ENCODE measurements around the gene GOLIM4.

GOLIM4 gene

DNA sequence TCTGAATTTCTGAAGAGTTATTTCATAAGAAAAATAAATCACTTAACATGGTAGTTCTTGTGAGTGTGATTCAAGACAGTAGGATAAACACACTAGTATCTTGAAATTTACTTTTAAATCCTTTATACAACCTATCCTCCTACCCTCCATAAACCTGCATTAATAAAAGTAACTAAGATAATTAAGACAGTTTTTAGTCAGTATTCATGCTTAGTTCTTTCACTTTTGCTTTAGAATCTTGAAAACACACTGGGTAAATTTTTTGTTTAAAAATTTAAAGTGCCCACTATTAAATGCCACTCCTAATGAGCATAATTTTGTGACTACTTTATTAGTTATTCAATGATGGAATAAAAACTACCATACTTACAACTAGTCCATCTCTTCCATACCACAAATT lies 28.8 kb downstream of the GOLIM4 start:
- ATAC-seq = no peak
- TF ChIP-seq CSDC2 (CRISPR knock-in tag; IDR thresholded peaks at IDR 0.05) (no peak), ZC3H10 (CRISPR knock-in tag; IDR thresholded peaks at IDR 0.05) (no peak), PPARA (CRISPR knock-in tag; IDR thresholded peaks at IDR 0.05; ENCODE audit: borderline replicate concordance) (no peak), ESRRG (CRISPR knock-in tag; IDR thresholded peaks at IDR 0.05) (no peak), BACH2 (CRISPR knock-in tag; IDR thresholded peaks at IDR 0.05; ENCODE audit: borderline replicate concordance) (no peak), ZFP3 (CRISPR knock-in tag; IDR thresholded peaks at IDR 0.05) (no peak), ZNF70 (CRISPR knock-in tag; IDR thresholded peaks at IDR 0.05) (no peak)
- TF ChIP-seq, protein P1, sequence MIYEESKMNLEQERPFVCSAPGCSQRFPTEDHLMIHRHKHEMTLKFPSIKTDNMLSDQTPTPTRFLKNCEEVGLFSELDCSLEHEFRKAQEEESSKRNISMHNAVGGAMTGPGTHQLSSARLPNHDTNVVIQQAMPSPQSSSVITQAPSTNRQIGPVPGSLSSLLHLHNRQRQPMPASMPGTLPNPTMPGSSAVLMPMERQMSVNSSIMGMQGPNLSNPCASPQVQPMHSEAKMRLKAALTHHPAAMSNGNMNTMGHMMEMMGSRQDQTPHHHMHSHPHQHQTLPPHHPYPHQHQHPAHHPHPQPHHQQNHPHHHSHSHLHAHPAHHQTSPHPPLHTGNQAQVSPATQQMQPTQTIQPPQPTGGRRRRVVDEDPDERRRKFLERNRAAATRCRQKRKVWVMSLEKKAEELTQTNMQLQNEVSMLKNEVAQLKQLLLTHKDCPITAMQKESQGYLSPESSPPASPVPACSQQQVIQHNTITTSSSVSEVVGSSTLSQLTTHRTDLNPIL (CRISPR knock-in tag; IDR thresholded peaks at IDR 0.05; ENCODE audit: low read depth) = no peak

DNA sequence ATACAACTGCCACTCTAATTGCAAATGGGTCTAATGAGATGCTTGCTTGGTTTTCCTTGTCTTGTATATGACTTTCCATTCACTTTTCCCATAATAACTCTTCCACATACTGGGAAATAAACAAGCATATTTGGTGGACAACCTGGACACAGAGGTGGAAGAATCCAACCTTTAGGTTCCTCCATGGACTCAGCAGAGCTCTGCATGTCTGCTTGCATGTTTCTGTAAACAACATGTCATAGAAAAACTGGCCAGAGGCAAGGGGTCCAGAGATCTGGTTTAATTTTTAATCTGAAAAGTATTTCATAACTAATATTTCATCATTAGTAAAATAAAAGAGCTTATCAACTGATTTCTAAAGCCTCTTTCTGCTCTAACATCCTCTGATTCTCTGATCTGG lies 30.2 kb downstream of the GOLIM4 start:
- ATAC-seq = no peak
- TF ChIP-seq ZC3H10 (CRISPR knock-in tag; IDR thresholded peaks at IDR 0.05) (no peak), RARB (CRISPR knock-in tag; IDR thresholded peaks at IDR 0.05) (no peak), ZFP30 (CRISPR knock-in tag; IDR thresholded peaks at IDR 0.05) (no peak), ZNF70 (CRISPR knock-in tag; IDR thresholded peaks at IDR 0.05) (no peak), PPARA (CRISPR knock-in tag; IDR thresholded peaks at IDR 0.05; ENCODE audit: borderline replicate concordance) (no peak), ESRRG (CRISPR knock-in tag; IDR thresholded peaks at IDR 0.05) (no peak), GLIS3 (CRISPR knock-in tag; IDR thresholded peaks at IDR 0.05) (no peak), TOX (CRISPR knock-in tag; IDR thresholded peaks at IDR 0.05; ENCODE audit: borderline replicate concordance) (no peak), ZNF565 (CRISPR knock-in tag; conservative IDR thresholded peaks at IDR 0.05; ENCODE audit: low read depth) (no peak), ISL1 (CRISPR knock-in tag; IDR thresholded peaks at IDR 0.05) (no peak)
- TF ChIP-seq, protein P2, sequence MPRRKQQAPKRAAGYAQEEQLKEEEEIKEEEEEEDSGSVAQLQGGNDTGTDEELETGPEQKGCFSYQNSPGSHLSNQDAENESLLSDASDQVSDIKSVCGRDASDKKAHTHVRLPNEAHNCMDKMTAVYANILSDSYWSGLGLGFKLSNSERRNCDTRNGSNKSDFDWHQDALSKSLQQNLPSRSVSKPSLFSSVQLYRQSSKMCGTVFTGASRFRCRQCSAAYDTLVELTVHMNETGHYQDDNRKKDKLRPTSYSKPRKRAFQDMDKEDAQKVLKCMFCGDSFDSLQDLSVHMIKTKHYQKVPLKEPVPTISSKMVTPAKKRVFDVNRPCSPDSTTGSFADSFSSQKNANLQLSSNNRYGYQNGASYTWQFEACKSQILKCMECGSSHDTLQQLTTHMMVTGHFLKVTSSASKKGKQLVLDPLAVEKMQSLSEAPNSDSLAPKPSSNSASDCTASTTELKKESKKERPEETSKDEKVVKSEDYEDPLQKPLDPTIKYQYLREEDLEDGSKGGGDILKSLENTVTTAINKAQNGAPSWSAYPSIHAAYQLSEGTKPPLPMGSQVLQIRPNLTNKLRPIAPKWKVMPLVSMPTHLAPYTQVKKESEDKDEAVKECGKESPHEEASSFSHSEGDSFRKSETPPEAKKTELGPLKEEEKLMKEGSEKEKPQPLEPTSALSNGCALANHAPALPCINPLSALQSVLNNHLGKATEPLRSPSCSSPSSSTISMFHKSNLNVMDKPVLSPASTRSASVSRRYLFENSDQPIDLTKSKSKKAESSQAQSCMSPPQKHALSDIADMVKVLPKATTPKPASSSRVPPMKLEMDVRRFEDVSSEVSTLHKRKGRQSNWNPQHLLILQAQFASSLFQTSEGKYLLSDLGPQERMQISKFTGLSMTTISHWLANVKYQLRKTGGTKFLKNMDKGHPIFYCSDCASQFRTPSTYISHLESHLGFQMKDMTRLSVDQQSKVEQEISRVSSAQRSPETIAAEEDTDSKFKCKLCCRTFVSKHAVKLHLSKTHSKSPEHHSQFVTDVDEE (CRISPR knock-in tag; IDR thresholded peaks at IDR 0.05) = no peak
- TF ChIP-seq, protein P3, sequence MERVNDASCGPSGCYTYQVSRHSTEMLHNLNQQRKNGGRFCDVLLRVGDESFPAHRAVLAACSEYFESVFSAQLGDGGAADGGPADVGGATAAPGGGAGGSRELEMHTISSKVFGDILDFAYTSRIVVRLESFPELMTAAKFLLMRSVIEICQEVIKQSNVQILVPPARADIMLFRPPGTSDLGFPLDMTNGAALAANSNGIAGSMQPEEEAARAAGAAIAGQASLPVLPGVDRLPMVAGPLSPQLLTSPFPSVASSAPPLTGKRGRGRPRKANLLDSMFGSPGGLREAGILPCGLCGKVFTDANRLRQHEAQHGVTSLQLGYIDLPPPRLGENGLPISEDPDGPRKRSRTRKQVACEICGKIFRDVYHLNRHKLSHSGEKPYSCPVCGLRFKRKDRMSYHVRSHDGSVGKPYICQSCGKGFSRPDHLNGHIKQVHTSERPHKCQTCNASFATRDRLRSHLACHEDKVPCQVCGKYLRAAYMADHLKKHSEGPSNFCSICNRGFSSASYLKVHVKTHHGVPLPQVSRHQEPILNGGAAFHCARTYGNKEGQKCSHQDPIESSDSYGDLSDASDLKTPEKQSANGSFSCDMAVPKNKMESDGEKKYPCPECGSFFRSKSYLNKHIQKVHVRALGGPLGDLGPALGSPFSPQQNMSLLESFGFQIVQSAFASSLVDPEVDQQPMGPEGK (CRISPR knock-in tag; IDR thresholded peaks at IDR 0.05; ENCODE audit: borderline replicate concordance) = no peak
- TF ChIP-seq, protein P1 (CRISPR knock-in tag; IDR thresholded peaks at IDR 0.05; ENCODE audit: low read depth) = no peak
- TF ChIP-seq, protein P4, sequence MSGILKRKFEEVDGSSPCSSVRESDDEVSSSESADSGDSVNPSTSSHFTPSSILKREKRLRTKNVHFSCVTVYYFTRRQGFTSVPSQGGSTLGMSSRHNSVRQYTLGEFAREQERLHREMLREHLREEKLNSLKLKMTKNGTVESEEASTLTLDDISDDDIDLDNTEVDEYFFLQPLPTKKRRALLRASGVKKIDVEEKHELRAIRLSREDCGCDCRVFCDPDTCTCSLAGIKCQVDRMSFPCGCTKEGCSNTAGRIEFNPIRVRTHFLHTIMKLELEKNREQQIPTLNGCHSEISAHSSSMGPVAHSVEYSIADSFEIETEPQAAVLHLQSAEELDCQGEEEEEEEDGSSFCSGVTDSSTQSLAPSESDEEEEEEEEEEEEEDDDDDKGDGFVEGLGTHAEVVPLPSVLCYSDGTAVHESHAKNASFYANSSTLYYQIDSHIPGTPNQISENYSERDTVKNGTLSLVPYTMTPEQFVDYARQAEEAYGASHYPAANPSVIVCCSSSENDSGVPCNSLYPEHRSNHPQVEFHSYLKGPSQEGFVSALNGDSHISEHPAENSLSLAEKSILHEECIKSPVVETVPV (CRISPR knock-in tag; IDR thresholded peaks at IDR 0.05) = no peak

DNA sequence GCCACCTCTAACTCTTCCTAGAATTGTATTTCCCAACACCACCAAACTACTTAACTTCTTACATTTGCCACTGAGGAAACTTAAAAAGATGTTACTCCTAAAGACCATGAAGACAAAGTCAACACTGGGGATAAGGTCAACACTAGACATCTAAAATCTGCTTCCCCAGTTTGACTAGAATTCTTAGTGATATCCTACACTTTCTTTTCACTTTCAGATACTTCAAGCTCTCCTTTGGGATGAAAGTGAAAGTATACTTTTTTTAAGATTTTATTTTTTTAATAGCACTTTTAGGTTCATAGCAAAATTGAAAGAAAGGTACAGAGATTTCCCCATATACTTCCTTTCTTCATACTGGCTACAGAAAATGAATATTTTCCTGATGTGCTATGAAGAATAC lies 32.6 kb downstream of the GOLIM4 start:
- TF ChIP-seq TOX (CRISPR knock-in tag; IDR thresholded peaks at IDR 0.05; ENCODE audit: borderline replicate concordance) = no peak
- TF ChIP-seq, protein P5, sequence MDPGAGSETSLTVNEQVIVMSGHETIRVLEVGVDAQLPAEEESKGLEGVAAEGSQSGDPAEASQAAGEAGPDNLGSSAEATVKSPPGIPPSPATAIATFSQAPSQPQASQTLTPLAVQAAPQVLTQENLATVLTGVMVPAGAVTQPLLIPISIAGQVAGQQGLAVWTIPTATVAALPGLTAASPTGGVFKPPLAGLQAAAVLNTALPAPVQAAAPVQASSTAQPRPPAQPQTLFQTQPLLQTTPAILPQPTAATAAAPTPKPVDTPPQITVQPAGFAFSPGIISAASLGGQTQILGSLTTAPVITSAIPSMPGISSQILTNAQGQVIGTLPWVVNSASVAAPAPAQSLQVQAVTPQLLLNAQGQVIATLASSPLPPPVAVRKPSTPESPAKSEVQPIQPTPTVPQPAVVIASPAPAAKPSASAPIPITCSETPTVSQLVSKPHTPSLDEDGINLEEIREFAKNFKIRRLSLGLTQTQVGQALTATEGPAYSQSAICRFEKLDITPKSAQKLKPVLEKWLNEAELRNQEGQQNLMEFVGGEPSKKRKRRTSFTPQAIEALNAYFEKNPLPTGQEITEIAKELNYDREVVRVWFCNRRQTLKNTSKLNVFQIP (CRISPR knock-in tag; IDR thresholded peaks at IDR 0.05; ENCODE audit: borderline replicate concordance, low read depth) = no peak
- no peak for ATAC-seq

All from SK-N-SH treated with all-trans-retinoic acid at 6 μM for 48 hours (cell line).